HuH-7 (cell line): ENCODE data around the gene VPS36.
"Not testable (repeated sequence)": the region's sequence is repeated elsewhere in the genome, so short reads cannot be mapped to it uniquely, and the experiment has no call there.

Experiments
- DNase-seq: peaks from one replicate; pipeline ENCODE4 v3.0.0; 2011; ENCODE audit warnings: low spot score

The VPS36 gene

GRCh38 chr13:52377898-52378297 lies 72.5 kb downstream of the VPS36 start:
- DNase-seq, result no peak

- DNase-seq, result no peak
Observed at GRCh38 chr13:52374873-52375411, 75.5 kb downstream of the VPS36 start.

GRCh38 chr13:52374389-52374788 lies 76.0 kb downstream of the VPS36 start:
- DNase-seq, result no peak

- DNase-seq, result not testable (repeated sequence)
Observed at GRCh38 chr13:52373277-52373676, 77.2 kb downstream of the VPS36 start.

- peak; percentile 24 for DNase-seq
Observed at GRCh38 chr13:52371736-52372247, 78.6 kb downstream of the VPS36 start.

GRCh38 chr13:52366291-52366690 lies 84.1 kb downstream of the VPS36 start:
- no peak for DNase-seq
